ENCODE results near the gene PILRA. TPM values are rescaled to one million over a fixed set of nuclear protein-coding genes. Genes with fewer than 3 reads are reported as not detected.

Gene PILRA
- total RNA-seq, 1 donor from 2014 or later: 36.9 TPM

DNA sequence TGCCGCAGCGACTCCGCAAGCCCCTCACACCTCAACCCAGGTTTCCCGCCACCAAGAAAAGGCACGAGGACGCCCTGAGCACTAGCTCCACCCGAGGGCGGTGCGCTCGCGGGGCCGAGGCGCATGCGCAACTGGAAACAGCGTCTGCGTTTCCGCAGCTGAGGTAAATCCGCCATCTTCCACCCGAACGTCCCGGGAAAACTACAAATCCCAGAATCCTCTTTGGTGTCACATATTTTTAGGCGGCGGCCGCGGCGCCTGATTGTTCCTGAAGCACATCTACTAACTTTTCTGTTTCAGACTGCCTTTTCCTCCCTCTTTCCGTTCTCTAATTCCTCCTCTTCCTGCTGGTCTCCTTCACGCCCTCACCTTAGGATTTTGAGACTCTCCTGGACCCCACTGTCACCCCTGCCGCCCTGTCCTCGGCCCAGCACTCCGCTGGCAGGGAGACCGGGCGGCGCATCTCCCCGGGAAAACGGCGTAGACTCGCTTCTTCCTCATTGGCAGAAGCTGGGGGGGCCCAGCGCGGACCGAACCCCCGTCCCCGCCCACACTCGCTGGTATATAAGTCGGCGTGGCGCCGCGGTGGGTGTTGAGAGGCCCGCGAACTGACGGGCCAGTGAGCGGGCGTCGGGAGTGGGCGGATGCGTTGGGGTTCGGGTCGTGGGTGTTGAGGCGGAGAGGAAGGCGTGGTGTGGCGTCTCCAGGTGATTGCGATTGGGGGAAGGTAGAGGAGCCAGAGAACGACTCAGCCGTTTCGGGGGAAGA lies 55.1 kb downstream of the PILRA start, which contains the start of gene ZCWPW1:
Gene ZCWPW1, minus strand, starts transcription at position 505 of the 768 bp plus-strand sequence. CDS start 8,054 bp downstream, outside the sequence.
- Histone ChIP-seq H3K36me3 (peaks cover 13% of the 10 kb centered on the region), H3K4me3 (peak within 1 kb of the TSS; percentile 90), H3K27ac (peak within 1 kb of the TSS; percentile 100), H3K4me1 (peaks cover 25% of the 10 kb centered on the region), H3K9me3 (no peaks in the 10 kb centered on the region), H3K27me3 (no peaks in the 10 kb centered on the region)
- DNase-seq (peak; percentile 99), ATAC-seq (peak; percentile 79)
- TF ChIP-seq, protein P1, sequence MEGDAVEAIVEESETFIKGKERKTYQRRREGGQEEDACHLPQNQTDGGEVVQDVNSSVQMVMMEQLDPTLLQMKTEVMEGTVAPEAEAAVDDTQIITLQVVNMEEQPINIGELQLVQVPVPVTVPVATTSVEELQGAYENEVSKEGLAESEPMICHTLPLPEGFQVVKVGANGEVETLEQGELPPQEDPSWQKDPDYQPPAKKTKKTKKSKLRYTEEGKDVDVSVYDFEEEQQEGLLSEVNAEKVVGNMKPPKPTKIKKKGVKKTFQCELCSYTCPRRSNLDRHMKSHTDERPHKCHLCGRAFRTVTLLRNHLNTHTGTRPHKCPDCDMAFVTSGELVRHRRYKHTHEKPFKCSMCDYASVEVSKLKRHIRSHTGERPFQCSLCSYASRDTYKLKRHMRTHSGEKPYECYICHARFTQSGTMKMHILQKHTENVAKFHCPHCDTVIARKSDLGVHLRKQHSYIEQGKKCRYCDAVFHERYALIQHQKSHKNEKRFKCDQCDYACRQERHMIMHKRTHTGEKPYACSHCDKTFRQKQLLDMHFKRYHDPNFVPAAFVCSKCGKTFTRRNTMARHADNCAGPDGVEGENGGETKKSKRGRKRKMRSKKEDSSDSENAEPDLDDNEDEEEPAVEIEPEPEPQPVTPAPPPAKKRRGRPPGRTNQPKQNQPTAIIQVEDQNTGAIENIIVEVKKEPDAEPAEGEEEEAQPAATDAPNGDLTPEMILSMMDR (IDR thresholded peaks at IDR 0.05): no peak
- intact Hi-C loops (cut with DNase I): no loop called here

DNA sequence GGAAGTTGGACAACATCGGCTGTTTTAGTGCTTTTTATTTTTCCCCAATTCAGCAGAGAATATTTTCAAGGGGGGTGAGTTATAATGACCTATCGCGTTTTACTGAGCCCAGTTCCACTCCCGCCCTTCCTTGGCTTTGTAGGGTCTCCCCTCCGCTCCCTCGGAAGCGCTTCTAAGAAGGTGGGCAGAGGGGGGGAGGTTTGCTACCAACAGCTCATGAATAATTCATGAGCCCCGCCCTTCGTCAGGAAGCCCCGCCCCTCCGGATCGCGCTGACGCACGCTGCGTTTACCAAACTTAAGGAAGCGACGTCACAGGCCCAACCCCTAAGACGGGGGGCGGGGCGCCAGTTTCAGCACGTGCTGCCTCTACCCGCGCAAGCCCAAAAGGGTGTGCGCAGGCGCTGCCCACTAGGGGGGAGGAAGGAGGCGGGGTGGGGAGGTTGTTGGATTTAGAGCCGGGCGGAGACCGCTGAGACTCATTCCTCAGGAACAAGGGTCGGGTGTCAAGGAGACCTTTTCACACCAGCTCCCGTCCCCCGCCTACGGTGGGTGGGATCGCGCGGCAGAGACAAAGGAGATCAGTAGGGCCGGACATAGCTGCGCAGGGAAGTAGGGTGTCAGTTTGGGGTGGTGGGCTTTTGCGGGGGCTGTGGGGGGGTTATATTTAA lies 55.8 kb downstream of the PILRA start:
- TF ChIP-seq, protein P1 (IDR thresholded peaks at IDR 0.05): peak; percentile 26
- DNase-seq (peak; percentile 100), ATAC-seq (peak; percentile 84)
- Histone ChIP-seq H3K4me3 (peak overlapping the region; percentile 90), H3K27me3 (no peaks in the 10 kb centered on the region), H3K36me3 (peaks cover 20% of the 10 kb centered on the region), H3K9me3 (no peaks in the 10 kb centered on the region), H3K27ac (peak overlapping the region; percentile 100), H3K4me1 (peaks cover 32% of the 10 kb centered on the region)
- intact Hi-C loops (cut with DNase I): no loop called here

DNA sequence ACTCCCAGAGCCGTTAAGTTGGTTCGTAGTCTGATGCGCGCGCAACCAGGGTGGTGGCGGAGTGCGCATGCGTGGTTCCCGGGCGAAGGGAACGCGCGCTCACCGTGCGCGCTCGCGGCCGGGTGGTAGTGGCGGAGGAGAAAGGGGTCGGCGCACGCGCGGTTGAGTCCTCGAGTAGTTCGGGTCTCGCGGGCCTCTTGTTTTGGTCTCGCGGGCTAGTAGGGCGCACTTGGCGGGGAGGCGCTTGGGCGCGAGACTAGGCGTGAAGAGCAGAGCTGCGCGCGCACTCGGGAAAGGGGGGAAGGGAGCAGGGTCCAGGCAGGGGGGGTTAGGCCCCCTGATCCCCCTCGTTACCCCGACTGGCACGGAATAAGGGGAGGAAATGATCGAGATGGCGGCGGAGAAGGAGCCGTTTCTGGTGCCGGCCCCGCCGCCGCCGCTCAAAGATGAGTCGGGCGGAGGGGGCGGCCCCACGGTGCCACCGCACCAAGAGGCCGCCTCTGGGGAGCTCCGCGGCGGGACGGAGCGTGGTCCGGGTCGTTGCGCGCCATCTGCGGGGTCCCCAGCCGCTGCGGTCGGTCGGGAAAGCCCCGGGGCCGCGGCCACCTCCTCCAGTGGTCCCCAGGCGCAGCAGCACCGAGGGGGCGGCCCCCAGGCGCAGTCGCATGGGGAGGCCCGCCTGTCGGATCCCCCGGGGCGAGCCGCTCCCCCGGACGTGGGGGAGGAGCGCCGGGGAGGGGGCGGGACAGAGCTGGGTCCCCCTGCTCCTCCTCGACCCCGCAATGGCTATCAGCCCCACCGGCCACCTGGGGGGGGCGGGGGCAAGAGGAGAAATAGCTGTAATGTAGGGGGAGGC lies 56.6 kb downstream of the PILRA start, which contains the start of gene MEPCE:
Gene MEPCE, plus strand, starts transcription at position 195 of the 856 bp plus-strand sequence. Its CDS starts 188 bp downstream, at position 383.
- H3K4me3 ChIP-seq: peak within 1 kb of the TSS; percentile 90
- H3K27me3 ChIP-seq: no peaks in the 10 kb centered on the region
- intact Hi-C loops (cut with DNase I): no loop called here
- TF ChIP-seq, protein P1 (IDR thresholded peaks at IDR 0.05): no peak
- H3K36me3 ChIP-seq: peaks cover 28% of the 10 kb centered on the region
- DNase-seq (peak; percentile 99), ATAC-seq (peak; percentile 74)
- peaks cover 38% of the 10 kb centered on the region for H3K4me1 ChIP-seq
- H3K9me3 ChIP-seq: no peaks in the 10 kb centered on the region
- peak within 1 kb of the TSS; percentile 100 for H3K27ac ChIP-seq

DNA sequence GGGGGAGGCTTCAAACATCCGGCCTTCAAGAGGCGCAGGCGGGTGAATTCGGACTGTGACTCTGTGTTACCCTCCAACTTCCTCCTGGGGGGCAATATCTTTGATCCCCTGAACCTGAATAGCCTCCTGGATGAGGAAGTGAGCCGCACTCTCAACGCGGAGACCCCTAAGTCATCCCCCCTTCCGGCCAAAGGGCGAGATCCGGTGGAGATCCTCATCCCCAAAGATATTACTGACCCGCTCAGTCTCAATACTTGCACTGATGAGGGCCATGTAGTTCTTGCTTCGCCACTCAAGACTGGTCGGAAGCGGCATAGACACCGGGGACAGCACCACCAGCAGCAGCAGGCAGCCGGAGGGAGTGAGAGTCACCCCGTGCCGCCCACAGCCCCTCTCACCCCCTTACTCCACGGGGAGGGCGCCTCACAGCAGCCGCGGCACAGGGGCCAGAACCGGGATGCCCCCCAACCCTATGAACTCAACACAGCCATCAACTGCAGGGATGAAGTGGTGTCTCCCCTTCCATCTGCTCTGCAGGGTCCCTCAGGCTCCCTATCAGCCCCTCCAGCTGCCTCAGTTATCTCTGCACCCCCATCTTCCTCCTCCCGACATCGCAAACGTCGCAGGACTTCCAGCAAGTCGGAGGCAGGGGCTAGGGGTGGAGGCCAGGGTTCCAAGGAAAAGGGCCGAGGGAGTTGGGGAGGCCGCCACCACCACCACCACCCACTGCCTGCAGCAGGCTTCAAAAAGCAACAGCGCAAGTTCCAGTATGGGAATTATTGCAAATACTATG lies 57.4 kb downstream of the PILRA start:
- DNase-seq (peak; percentile 69), ATAC-seq (no peak)
- Histone ChIP-seq H3K4me1 (peaks cover 44% of the 10 kb centered on the region), H3K4me3 (peak overlapping the region; percentile 90), H3K36me3 (peaks cover 28% of the 10 kb centered on the region), H3K27ac (peak overlapping the region; percentile 100), H3K27me3 (no peaks in the 10 kb centered on the region), H3K9me3 (no peaks in the 10 kb centered on the region)
- intact Hi-C loops (cut with DNase I): no loop called here
- TF ChIP-seq, protein P1 (IDR thresholded peaks at IDR 0.05): no peak
